Measurements from ENCODE around the gene FCER2.
"Not testable (repeated sequence)": the region's sequence is repeated elsewhere in the genome, so short reads cannot be mapped to it uniquely, and the experiment has no call there.

Gene FCER2, protein sequence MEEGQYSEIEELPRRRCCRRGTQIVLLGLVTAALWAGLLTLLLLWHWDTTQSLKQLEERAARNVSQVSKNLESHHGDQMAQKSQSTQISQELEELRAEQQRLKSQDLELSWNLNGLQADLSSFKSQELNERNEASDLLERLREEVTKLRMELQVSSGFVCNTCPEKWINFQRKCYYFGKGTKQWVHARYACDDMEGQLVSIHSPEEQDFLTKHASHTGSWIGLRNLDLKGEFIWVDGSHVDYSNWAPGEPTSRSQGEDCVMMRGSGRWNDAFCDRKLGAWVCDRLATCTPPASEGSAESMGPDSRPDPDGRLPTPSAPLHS

DNA sequence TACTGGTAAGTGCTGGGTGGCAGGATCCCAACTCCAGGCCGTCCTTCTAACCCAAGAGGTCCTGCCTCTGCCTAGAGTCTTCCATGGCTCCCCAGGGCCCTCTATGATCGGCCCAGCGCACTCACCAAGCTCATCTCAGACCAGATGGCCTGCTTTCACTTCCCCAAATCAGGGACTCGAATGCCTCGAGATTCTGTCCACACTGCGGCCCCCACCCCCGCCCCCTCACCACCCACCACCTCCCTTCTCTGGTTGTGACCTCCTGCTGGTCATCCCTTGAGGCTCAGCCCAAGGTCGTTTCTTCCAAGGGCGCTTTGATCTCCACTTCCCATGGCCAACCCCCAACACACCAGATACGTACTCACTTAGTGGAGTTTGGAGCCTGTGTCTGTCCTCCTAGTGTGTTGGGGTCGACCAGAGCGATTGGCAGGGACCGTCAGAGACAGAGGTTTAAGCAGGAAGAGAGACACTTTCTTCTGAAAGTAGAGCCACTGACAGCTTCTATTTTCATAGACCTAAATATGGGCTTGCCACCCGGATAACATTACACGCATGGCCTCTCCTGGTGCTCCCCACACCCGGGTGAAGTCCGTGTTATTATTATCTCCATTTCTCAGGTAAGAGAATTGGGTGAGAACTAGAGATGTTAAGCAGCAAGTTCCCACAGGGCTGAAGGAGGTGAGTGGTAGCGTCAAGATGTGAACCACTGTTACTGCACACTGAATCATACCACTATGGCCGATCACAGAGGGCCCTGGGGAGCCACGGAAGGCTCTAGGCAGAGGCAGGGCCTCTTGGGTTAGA lies at the start of gene FCER2:
FCER2 (minus strand) TSS at position 478 of the 804 bp plus-strand sequence. CDS start 2,371 bp downstream, outside the sequence.
- no peak for DNase-seq

DNA sequence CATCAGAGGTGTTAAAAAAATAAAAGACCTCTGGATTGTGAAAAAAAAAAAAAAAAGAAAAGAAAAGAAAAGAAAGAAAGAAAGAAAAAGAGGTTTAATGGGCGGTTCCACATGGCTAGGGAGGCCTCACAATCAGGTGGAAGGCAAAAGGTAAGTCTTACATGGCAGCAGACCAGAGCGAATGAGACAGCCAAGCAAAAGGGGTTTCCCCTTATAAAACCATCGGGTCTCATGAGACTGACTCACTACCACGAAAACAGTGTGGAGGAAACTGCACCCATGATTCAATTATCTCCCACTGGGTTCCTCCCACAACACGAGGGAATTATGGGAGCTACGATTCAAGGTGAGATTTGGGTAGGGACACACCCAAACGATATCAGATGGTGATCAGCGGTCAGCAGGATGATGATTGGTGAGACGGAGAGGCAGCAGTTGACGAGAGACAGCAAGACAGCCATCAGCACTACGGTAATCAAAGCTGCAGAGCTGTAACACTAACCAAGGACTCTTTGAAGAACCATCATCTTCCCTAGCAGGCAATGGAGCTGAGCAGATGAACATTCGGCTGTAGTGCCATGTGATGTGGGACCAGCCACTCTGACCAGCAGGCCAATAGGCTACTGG lies 49.3 kb upstream of the FCER2 start:
- no peak for DNase-seq

DNA sequence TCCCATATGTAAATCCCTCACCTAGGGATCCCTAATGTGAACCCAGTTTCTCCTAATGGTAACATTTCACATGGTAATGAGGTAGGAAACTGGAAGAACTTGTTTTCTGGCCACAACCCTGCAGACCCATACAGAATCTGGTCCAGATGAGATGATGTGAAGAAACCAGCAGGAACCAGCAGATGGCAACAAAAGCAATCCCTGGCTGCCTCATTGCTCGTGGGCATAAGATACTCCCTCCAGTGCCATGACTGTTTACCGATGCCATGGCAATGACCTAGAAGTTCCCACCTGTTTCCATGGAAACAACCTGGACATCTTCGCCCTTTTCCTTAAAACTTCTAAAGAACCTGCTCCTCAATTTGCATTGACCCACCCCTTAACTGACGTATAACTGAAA lies 46.8 kb upstream of the FCER2 start:
- no peak for DNase-seq

DNA sequence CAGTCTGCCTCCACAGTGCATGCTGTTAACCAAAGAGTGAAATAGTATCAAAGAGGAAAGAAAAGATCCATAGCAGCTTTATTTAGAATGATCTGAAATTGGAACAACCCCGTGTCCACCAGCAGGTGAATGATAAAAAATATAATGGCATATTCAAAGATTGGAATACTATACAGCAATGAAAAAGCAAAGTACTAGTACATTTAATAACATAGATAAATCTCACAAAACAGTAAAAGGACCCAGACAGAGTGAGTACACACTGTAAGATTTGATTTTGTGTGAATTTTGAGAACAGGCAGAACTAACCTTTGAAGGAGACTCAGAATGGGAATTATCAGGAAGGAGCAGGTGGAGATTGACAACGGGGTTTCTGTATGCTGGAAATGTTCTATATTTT lies 46.2 kb upstream of the FCER2 start:
- DNase-seq, result no peak

DNA sequence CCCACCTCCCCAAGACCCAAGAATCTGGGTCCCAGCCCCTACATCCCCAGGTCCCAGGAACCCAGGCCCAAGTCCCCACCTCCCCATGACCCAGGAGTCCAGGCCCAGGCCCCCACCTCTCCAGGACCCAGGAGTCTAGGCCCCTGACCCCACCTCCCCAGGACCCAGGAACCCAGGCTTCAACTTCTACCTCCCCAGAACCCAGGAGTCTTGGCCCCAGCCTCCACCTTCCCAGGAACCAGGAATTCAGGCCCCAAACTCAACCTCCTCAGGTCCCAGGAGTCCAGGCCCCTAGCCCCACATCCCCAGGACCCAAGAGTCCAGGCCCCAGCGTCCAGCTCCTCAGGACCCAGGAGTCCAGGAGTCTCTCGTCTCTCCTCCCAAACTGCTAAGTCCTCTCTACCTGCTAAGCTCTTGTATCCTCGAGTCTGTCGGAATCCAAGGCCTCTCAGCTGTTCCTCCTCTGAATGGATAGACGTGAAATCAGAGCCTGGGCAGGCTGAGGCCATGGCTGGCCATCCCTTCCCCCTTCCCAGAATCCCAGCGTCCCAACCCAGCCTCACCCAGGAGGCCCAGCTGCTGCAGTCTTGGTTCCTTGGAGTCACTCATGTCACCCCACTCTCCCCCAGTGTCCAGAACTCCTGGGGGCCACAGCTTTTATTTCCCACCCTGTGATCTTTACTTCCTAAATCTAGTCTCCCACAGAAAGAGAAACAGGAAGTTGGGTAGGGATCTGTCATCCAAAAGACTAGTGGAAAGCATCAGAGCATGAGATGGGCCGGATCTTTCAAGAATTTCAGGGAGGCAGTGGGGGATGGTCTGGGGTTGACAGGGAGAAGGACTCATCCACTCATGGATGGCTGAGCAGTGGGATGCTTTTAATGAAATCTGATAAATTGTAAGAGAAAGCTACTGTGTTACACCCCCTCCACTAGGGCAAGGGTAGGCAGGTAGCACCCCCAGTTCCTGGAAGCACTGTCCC lies 45.3 kb upstream of the FCER2 start, which contains the start of gene CD209:
CD209 (minus strand) TSS at position 632 of the 982 bp plus-strand sequence; CDS start at position 609, 23 bp downstream.
- DNase-seq, result no peak

DNA sequence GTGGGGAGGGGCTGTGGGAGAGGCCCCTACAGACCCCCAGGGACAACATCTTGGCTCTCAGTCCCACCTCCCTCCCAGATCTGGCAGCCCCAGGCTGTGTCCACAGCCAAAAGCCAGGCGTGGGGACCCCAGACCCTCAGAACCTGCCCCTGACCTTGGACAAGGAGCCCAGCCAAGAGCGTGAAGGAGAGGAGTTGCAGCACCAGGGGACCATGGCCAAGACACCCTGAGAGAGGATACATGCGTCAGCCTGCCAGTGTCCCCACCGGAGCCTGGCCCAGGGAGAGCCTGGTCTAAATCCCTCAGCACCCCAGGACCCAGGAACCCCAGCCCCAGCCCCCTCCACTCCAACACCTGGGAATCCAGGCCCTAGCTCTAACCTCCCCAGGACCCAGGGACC lies 44.4 kb upstream of the FCER2 start:
- DNase-seq, result not testable (repeated sequence)

DNA sequence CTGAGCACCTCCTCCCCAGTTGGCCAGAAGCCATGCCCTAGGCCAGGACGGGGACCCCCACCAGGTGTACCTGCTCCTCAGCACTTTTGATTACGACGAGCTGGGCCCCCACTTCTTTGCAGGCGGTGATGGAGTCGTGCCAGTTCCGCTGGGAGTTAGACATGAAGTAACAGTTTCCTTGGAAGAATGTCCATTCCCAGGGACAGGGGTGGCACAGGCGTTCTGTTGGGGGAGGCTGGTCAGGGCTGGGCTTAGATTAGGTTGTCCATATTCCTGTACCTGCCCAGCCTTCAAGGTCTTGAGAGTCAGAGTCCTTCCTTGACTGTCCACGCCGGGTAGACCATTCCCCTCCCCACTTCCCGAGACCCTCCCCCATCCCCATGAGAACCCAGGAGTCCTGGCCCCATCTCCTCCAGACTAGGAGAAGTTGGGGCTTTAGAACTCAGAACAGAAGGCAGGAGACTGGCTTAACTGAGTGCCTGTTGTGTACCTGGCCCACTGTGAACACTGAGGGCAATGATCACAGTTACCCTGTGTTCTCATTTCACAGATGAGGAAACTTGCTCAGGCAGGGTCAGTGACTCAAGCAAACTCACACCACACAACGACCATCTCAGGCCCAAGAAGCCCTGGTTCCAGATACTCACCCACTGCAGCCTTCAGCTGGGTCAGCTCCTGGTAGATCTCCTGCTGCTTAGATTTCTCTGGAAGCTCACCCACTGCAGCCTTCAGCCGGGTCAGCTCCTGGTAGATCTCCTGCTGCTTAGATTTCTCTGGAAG lies 43.1 kb upstream of the FCER2 start:
- no peak for DNase-seq

DNA sequence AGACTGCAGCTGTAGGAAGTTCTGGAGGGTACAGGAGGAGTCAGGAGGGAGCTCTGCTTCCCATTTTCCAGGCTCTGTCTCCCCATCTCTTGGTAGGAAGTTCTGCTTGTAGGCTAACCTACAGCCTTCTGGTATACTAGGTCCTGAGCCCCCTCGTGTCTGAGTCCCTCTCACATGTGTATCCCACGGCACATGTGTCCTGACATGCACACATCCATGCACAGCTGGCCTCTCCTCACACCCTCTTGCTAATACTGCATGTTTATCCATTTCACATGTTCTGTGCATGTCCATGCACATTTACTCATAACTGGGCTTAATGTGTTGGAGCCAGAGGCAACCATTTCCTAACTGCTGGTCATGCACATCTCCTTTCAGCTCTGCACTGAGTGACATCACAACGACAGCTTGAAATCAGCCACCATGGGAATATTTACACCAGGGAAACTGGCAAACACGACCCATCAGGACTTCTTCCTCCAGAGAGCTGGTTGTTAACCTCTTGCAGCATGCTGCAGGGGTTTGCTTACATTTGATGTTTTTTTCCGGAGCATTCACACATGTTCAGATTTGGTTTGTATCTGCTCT lies 42.4 kb upstream of the FCER2 start:
- peak; percentile 52 for DNase-seq

DNA sequence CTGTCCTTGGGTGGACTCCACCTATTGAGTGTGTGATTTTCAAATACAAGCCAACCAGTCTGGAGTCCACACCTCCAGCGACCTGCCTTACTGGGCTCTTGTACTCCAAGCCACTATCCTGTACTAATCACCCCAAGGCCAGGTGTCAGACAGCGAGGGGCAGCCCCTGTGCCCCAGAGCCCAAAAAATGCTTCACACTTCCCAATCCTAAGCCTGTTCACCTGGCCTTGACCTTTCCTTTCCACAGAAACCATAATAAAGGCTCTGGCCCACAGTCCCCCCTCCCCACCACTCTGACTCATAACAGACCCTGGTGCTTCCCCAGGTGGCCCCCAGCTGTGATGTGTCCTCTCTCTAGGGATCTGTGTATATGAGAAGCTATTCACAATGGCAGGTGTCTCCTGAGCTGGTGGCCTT lies 41.5 kb upstream of the FCER2 start:
- DNase-seq, result no peak

DNA sequence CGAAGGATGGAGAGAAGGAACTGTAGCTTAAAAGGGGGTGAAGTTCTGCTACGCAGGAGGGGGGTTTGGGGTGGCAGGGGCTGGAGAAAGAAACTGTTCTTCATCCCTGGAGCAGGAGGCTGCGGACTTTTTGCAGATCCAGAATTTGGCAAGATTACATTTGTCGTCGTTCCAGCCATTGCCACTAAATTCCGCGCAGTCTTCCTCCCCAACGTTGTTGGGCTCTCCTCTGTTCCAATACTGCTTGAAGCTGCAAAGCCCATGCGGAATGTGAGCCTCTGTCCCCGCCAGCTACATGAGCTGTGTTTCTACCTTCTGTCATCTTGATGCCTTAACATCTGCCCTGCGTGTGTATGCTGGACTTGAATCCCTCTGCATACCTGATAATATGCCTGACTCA lies 41.1 kb upstream of the FCER2 start:
- DNase-seq, result no peak

DNA sequence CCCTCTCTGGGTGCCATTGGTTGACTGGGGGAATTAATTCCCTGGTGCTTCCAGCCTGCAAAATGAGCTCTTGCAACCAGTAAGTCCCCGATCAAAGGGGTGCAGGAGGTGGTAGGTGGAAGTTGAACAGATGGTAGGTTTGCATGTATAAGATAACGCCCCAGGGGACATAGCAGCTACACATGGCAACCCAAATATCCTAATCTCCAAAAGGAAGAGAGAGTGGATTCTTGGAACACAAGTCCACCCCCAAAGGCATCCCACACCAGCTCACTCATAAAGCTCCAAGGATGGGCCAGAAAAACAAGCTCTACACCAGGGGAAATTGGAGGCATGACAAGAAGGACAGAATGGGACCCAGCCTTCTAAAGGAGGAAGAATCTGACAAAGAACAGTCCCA lies 40.6 kb upstream of the FCER2 start:
- DNase-seq, result no peak

DNA sequence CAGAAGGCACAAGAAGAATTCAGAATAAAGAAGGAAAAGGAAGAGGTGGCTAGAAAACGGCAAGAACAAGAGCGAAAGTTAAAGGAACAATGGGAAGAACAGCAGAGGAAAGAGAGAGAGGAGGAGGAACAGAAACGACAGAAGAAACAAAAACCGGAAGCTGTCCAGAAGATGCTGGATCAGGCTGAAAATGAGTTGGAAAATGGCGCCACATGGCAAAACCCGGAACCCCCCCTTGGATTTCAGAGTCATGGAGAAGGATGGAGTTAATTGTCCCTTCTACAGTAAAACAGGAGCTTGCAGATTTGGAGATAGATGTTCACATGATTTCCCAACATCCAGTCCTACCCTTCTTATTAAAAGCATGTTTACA lies 38.7 kb upstream of the FCER2 start:
- no peak for DNase-seq

DNA sequence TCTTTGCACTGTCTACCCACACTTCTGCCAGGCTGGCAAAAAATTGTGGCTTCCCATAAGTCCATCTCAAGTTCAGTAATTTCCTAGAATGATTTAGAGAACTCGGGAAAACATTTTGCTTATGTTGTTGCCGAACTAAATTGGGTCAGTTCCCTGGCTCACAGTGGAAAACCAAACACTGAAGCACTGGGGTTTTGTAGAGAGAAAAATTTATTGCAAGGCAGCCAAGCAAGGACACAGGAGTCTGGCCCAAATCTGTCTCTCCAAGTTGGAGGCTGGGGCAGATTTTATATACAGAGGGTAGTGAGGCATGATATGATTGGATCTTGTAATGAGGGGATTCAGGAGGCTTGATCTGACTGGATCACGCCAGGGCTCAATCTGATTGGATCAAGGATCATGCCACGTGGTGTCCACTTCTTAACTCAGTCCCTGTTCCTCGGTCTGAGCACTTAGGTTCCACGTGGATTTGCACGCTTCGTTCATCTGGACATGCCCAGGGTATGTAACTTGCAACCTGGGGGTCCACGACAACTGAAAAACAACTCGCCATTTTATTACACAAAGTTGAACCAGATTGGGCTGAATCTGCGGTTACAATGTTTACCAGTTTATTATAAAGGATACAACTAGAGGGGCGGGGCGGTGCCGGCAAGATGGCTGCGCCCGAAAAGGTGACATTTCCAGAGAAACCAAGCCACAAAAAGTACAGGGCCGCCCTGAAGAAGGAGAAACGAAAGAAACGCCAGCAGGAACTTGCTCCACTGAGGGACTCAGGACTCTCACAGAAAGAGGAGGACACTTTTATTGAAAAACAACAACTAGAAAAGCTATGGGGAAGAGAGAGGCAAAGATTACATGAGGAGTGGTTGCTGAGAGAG lies 38.1 kb upstream of the FCER2 start:
- no peak for DNase-seq

DNA sequence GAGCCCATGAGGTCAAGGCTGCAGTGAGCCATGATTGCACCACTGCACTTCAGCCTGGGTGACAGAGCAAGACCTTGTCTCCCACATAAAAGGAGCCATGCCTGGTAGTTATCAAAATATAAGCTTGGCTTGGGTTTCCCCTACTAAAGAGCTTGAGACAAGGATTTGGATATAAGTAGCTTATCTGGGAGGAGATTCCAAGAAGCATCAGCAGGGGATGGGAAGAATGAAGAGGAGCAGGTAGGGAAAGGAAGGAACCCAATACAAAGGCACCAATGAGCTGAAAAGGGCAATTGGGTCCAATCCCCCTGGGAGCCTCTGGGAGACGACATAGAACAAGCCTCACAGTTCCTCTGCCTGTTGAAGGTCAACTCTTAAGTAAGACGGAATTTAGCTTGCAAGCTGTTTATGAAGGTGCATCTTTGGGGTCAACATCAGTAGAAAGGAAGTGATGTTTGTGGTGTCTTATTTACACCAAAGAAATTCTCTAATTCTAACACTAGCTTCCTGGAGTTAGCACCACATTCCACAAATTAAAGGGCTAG lies 37.4 kb upstream of the FCER2 start:
- no peak for DNase-seq

DNA sequence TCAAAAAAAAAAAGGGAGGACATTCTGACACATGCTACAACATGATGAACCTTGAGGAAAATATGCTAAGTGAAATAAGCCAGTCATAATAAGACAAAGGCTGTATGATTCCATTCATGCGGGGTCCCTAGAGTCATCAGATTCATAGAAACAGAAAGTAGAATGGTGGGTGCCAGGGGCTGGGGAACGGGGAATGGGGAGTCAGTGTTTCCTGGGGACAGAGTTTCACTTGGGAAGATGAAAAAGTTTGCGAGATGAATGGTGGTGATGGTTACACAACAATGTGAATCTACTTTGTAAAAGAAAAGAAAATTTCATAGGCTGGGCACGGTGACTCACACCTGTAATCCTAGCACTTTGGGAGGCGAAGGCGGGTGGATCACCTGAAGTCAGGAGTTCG lies 36.1 kb upstream of the FCER2 start:
- no peak for DNase-seq

DNA sequence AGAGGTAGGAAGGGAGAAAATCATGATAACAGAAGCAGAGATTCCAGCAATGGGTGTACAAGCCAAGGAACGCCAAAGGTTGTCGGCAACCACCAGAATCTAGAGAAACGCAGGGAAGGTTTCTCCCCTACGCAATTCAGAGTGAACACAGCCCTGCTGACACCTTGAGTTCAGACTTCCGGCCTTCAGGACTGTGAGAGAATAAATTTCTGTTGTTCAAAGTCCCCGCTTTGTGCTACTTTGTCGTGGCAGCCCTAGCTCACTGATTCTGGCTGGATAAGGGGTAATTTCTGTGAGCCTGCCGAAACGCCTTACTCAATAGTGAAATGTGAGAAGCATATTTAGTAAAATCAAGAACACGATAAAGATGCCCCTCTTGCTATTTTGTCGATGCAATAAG lies 35.3 kb upstream of the FCER2 start:
- DNase-seq, result no peak

DNA sequence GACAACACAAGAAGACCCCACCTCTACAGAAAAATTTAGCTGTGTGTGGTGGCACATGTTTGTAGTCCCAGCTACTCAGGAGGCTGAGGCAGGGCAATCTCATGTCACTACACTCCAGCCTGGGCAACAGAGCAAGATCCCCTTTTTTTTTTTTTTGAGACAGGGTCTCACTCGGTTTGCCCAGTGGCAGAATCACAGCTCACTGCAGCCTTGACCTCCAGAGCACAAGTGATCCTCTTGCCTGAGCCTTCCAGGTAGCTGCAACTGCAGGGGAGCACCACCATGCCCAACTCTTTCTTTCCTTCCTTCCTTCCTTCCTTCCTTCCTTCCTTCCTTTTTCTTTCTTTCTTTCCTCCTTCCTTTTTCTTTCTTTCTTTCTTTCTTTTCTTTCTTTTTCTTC lies 34.2 kb upstream of the FCER2 start:
- no peak for DNase-seq

DNA sequence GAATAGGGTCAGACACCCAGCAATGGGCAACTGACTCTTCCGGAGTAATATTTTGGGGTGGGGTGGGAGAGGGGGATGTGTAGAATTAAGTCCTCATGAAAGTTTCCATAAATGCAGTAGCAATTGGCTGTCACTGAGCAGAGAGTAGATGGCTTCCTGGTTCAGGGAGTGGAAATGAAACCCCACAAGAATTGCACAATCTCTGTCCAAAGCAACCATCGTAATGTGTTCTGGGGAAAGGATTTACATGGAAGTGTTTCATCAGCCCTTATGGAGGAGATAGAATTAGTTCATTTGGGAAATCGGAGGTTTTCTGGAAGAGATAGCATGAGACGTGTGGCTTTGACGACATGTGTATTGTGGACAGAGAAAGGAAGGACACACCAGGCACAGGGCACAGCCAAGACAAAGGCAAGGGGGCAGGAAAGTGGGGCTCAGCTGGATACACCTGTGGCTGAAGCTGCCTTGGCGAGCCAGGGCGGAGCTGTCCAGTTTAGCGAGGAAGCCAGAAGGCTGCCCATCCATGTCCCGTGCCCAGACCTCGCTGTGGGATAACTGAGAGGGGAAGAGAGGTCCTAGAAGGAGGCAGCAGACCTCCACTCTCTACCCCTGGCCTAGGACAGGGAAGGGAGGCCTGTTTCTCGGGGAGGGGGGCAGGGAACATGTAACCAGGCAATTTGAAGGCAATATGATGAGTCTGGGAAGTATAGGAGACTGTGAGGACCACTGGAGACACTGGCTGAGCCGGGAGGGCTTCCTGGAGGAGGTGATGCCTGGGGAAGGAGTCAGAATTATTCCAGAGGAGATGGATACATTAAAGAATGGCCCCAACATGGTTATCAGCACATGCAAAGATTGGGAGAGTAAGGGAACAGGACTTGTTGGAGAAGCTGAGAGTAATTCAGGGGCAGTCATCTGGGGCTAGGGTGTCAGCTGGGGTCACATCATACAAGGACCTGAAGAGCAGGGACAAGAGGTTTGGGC lies 32.6 kb upstream of the FCER2 start:
- no peak for DNase-seq

DNA sequence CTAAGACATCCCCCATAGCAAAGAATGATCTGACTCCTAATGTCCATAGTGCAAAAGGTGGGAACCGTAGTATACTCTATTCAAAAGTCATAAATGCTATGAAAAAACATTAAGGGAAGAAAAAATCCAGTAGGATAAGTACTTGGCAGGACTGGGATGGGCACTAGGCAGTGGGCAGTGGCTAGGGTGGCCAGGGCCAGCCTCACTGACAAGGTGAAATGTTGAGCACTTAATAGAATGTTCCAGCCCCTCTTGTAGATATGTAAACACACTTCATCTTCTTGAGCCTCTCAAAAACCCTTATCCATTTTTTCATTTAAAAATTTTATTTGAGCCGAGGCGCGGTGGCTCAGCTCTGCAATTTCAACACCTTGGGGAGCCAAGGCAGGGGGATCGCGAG lies 31.4 kb upstream of the FCER2 start:
- DNase-seq, result no peak
